Sigmoid colon (tissue), 3 donors: ENCODE results near the gene CTDP1.

Experiments
- CTCF ChIP-seq, 4 experiments: fragments of 450-650 bp in 3 of 4; fragments of 200-600 bp in 1 of 4; IDR thresholded peaks; one replicate each; pipeline ENCODE4 v1.5.1; 2016 to 2019; ENCODE audit warnings: antibody characterized with exemption in 4 of 4, mild to moderate bottlenecking in 3 of 4, moderate library complexity in 2 of 4
- POLR2A ChIP-seq, 2 donors: fragments of 450-650 bp; IDR thresholded peaks; one replicate each; pipeline ENCODE4 v1.6.1; 2016; ENCODE audit warnings: antibody characterized with exemption in 2 of 2, mild to moderate bottlenecking in 2 of 2, moderate library complexity in 2 of 2

GRCh38 chr18:79770501-79770815 lies 90.9 kb downstream of the CTDP1 start:
- TF ChIP-seq POLR2A (IDR thresholded peaks at IDR 0.05) (no peak), CTCF (IDR thresholded peaks at IDR 0.05) (no peak)
